Adrenal gland (tissue), 12 donors: ENCODE data around the gene NKX1-2. TPM values are rescaled to one million over a fixed set of nuclear protein-coding genes. Genes with fewer than 3 reads are reported as not detected.

Source experiments
- DNase-seq, 7 donors: peaks; one replicate each; pipeline ENCODE4 v3.0.0-alpha.2; 2019 to 2020
- H3K27ac ChIP-seq, 5 donors: fragments of 200-600 bp; sonication (generic) in 4 of 5; 1 replicate in 3 of 5; 2 replicates in 2 of 5; pipeline versions ENCODE4 v1.5.1 to v1.8.0; 2016 to 2020; ENCODE audit warnings: mild to moderate bottlenecking in 1 of 5
- H3K27me3 ChIP-seq: fragments of 200-600 bp; 2 replicates; pipeline ENCODE4 v1.8.0; 2021
- H3K36me3 ChIP-seq, 2 donors: fragments of 200-600 bp; replicated peaks in 1 of 2; 1 replicate in 1 of 2; 2 replicates in 1 of 2; pipeline versions ENCODE4 v1.5.1 to v1.8.0; 2018 to 2022
- H3K4me1 ChIP-seq, 2 donors: fragments of 200-600 bp; replicated peaks in 1 of 2; 1 replicate in 1 of 2; 2 replicates in 1 of 2; pipeline versions ENCODE4 v1.5.1 to v1.8.0; 2018 to 2021
- H3K4me3 ChIP-seq, 4 donors: fragments of 200-600 bp; sonication (generic) in 3 of 4; one replicate each; pipeline ENCODE4 v1.5.1; 2016 to 2018
- H3K9me3 ChIP-seq, 3 donors: fragments of 200-600 bp; sonication (generic) in 1 of 3; replicated peaks in 1 of 3; 1 replicate in 2 of 3; 2 replicates in 1 of 3; pipeline versions ENCODE4 v1.5.1 to v1.8.0; 2016 to 2021
- POLR2A ChIP-seq, 2 donors: fragments of 450-650 bp; IDR thresholded peaks; one replicate each; pipeline ENCODE4 v1.6.1; 2017; ENCODE audit warnings: antibody characterized with exemption in 2 of 2, mild to moderate bottlenecking in 2 of 2, moderate library complexity in 1 of 2
- whole genome bisulfite sequencing, 4 donors: extraction: QIAGEN DNeasy Blood & Tissue Kit in 2 of 4; methylation state at CpG; one replicate each; pipeline versions ENCODE4 v1.1.5 to v1.1.7; 2013 to 2017; 5-methylcytosine and 5-hydroxymethylcytosine counted together
- intact Hi-C, 2 donors: fragments of 100-400 bp; cut with DNase I; formaldehyde crosslinking; loops; one replicate each; pipeline versions ENCODE4 v1.14.1 to v1.15.0; 2022 to 2023
- polyA plus RNA-seq, 3 donors: library from polyadenylated mRNA; stranded (reverse); fragments of 200-250 nt in 2 of 3; fragments of 350-450 nt in 1 of 3; fragmentation: Illumina TruSeq in 1 of 3; extraction: RNeasy Lipid Tissue Mini Kit (QIAGEN cat#74804) in 1 of 3; gene quantifications; one replicate each; pipeline ENCODE4 v1.2.3, GENCODE V29; 2013 to 2014
- total RNA-seq, 9 donors: library from RNA; depleted of rRNA in 4 of 9; stranded (reverse); fragments of >200 nt in 4 of 9; fragments of 120-200 nt in 1 of 9; fragmentation: NEBNext Ultra II Directional in 1 of 9; extraction: Animal tissue kit (Norgen Biotek cat#: 25700) in 1 of 9; gene quantifications; one replicate each; pipeline versions ENCODE4 v1.1.0 to v1.2.4, GENCODE V29; 2013 to 2023
- TF ChIP-seq, protein P1 (sequence below), 6 experiments: fragments of 450-650 bp in 4 of 6; fragments of 200-600 bp in 2 of 6; sonication (generic) in 1 of 6; IDR thresholded peaks; 1 replicate in 5 of 6; 2 replicates in 1 of 6; pipeline versions ENCODE4 v1.5.1 to v1.8.0; 2016 to 2021; ENCODE audit warnings: antibody characterized with exemption in 6 of 6, mild to moderate bottlenecking in 2 of 6, moderate library complexity in 1 of 6
- donor health status: healthy with polysubstance abuse.
- donor health status: Bipolar disorder and iron deficiency.
- donor health status: DM: yes; HTN: yes; CAD: no.
- donor health status: DM: no; HTN: no; CAD: no.
- donor health status: DM: no; HTN: no; CAD: no.
- donor health status: DM: yes; HTN: yes; CAD: no.

NKX1-2 gene
- total and polyA plus RNA-seq, 12 donors = not detected

DNA sequence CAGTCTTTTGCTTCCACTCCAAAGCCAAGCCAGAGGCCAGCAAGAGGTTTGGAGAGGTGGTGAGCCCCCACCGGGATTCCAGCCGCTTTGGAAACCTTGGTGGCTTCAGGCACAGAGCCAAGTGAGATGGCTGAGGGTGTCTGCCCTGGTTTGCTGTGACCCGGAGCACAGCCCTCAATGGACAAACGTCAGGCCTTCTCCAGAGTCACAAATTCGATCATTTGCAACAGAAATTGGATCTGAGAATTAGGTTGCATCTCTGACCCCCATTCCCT, 885 bp upstream of the NKX1-2 start:
- TF ChIP-seq, protein P1, sequence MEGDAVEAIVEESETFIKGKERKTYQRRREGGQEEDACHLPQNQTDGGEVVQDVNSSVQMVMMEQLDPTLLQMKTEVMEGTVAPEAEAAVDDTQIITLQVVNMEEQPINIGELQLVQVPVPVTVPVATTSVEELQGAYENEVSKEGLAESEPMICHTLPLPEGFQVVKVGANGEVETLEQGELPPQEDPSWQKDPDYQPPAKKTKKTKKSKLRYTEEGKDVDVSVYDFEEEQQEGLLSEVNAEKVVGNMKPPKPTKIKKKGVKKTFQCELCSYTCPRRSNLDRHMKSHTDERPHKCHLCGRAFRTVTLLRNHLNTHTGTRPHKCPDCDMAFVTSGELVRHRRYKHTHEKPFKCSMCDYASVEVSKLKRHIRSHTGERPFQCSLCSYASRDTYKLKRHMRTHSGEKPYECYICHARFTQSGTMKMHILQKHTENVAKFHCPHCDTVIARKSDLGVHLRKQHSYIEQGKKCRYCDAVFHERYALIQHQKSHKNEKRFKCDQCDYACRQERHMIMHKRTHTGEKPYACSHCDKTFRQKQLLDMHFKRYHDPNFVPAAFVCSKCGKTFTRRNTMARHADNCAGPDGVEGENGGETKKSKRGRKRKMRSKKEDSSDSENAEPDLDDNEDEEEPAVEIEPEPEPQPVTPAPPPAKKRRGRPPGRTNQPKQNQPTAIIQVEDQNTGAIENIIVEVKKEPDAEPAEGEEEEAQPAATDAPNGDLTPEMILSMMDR (IDR thresholded peaks at IDR 0.05) = no peak
- TF ChIP-seq POLR2A (IDR thresholded peaks at IDR 0.05) = no peak
- H3K27me3 ChIP-seq = peaks cover 61% of the 10 kb centered on the region
- H3K4me1 ChIP-seq = peaks cover 7 to 30% of the 10 kb centered on the region in 2 donors
- no peaks in the 10 kb centered on the region for H3K9me3 ChIP-seq
- H3K27ac ChIP-seq = no peak overlapping the region
- H3K4me3 ChIP-seq = no peak overlapping the region
- DNase-seq = no peak
- intact Hi-C loops = no loop called here
- WGBS, 4 donors = 23 to 29% (median 29%) methylated on average over 1 to 5 of the region's 5 CpGs
- no peaks in the 10 kb centered on the region for H3K36me3 ChIP-seq

DNA sequence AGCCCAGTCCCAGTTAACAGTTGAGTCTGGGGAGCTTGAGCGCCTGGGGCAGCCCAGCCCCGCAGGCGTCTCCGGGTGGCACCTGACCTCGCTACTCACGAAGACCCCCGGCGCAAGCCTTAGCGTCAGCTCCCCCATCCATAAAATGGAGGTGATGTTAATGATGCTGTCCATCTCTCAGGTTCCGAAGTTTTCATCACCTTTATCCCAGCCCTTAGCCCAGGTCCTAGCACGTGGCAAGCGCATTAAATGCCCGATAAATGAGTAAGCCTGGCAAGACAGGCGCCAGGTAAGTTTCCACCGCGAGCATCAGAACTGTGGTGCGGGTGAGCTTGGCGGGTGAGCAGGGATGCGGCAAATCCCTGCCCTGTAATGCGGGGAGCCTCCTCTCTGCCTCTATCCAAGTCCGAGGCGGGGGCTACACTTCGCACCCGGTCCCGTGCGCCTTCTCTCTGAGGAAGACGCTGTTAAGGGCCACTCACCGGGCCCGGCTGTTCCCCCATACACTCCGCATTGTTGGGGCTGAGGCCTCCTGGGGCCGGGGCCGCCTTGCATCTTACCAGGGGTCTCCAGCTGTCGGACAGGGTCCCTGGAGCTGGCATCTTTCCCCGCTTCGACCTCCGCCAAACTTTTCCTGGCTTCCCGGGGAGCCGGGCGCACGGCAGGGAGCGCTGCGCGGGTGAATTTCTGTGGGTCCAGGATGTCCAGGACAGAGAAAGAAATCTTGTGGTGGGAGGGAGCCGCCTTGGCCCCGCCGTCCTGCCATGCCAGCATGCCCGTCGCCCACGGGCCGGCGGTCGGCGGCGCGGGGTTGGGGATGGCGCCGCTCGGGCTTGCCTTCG, 444 bp downstream of the NKX1-2 start:
- intact Hi-C loops = no loop called here
- Histone ChIP-seq H3K27me3 (peaks cover 67% of the 10 kb centered on the region), H3K9me3 (no peaks in the 10 kb centered on the region), H3K4me3 (peak overlapping the region in 1 of 4 donors; percentile 36), H3K4me1 (peaks cover 7 to 30% of the 10 kb centered on the region in 2 donors), H3K36me3 (no peaks in the 10 kb centered on the region), H3K27ac (no peak overlapping the region)
- 1 to 5% (median 2%) methylated on average over 10 to 59 of the region's 59 CpGs for WGBS, 4 donors
- DNase-seq = no peak
- TF ChIP-seq, protein P1 (IDR thresholded peaks at IDR 0.05) = no peak
- no peak for TF ChIP-seq POLR2A (IDR thresholded peaks at IDR 0.05)

DNA sequence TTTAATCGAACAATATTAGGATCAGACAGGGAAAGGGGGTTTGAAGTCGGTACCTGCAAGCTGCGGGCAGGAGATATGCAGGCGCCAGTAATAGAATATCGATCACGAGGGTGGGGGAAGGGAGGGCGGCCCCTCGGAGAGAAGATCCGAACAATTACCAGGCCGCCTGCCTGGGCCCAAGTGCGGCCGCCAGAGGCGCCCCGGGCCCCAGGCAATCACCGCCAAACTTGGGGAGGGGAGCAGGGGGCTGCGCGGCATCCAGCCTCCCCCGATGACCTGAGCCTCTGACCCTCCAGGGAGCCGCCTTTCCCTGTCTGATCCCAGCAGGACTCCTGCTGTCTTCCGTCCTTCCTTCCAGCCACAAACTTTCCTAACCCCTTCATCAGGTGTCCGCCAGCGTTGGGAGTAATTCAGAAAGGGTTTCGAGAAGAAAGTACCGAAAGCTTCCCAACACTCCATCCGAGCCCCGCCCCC, 1.1 kb downstream of the NKX1-2 start:
- 3 to 6% (median 4%) methylated on average over 24 to 26 of the region's 26 CpGs for WGBS, 4 donors
- peaks cover 7 to 30% of the 10 kb centered on the region in 2 donors for H3K4me1 ChIP-seq
- H3K36me3 ChIP-seq = no peaks in the 10 kb centered on the region
- TF ChIP-seq POLR2A (IDR thresholded peaks at IDR 0.05) = no peak
- TF ChIP-seq, protein P1 (IDR thresholded peaks at IDR 0.05) = no peak
- H3K9me3 ChIP-seq = no peaks in the 10 kb centered on the region
- no peak overlapping the region for H3K4me3 ChIP-seq
- H3K27me3 ChIP-seq = peaks cover 71% of the 10 kb centered on the region
- no peak for DNase-seq
- no peak overlapping the region for H3K27ac ChIP-seq
- intact Hi-C loops = no loop called here

DNA sequence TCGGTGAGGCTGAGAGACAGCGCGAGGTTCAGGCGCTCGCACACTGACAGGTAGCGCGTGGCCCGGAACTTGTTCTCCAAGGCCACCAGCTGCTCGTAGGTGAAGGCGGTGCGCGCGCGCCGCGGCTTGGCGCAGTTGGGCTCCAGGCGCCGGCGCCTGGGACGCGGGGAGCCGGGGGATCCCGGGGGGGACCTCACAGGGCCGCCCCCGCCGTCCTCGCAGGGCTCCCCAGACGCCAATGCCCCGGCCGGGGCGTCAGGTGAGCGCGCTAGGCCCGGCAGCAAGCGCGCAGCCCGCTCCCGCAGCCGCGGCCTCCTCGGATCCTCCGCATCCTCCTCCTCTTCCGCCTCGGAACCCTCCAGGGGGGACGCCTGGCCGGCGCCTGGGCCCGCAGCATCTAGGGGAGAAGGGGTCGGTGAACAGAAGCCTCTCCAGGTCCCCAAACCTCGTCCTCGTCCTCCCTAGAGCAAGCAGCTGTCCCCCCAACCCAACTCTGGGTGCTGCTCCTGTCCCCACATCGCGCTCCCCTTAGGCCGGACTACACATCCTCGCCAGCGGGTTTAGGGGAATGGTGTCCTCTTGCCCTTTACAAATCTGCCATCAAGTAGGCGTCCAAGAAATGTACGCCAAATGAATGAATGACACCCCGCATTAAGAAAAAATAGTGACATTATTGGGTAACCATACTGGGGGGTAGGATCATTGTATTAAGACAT, 1.9 kb downstream of the NKX1-2 start:
- no peak for DNase-seq
- WGBS, 4 donors = 4 to 14% (median 9%) methylated on average over 12 to 60 of the region's 60 CpGs
- TF ChIP-seq, protein P1 (IDR thresholded peaks at IDR 0.05) = no peak
- TF ChIP-seq POLR2A (IDR thresholded peaks at IDR 0.05) = no peak
- Histone ChIP-seq H3K27me3 (peaks cover 71% of the 10 kb centered on the region), H3K9me3 (no peaks in the 10 kb centered on the region), H3K4me3 (peak overlapping the region in 1 of 4 donors; percentile 39), H3K27ac (no peak overlapping the region), H3K36me3 (no peaks in the 10 kb centered on the region), H3K4me1 (peaks cover 7 to 30% of the 10 kb centered on the region in 2 donors)
- intact Hi-C loops = no loop called here
